ENCODE measurements around the gene FAM9C. TPM values are rescaled to one million over a fixed set of nuclear protein-coding genes. Genes with fewer than 3 reads are reported as not detected.

The FAM9C gene
- total and polyA plus RNA-seq, 2 donors (not counting 3 experiments of a cell fraction or from before 2014, with no cell fraction given): not detected

GRCh38 chrX:12993826-12994225 lies 50.6 kb downstream of the FAM9C start:
- no peaks in the 10 kb centered on the region for H3K9me3 ChIP-seq (replicated peaks; ENCODE audit: control insufficient read depth, insufficient read depth, low read length)
- H3K9ac ChIP-seq (replicated peaks; ENCODE audit: extremely low read depth, insufficient read depth, low read length): no peak overlapping the region
- CTCF ChIA-PET: no interaction called here
- no peak overlapping the region for H3K27ac ChIP-seq (ENCODE audit: insufficient read depth, low read depth, low read length)
- no peaks in the 10 kb centered on the region for H3K36me3 ChIP-seq (ENCODE audit: control insufficient read depth in 2 of 2, extremely low read depth in 1 of 2, insufficient read depth in 2 of 2, low read length in 2 of 2)
- FAIRE-seq (no peak), DNase-seq (ENCODE audit: low read depth, low spot score) (no peak)
- H3K9me1 ChIP-seq (replicated peaks; ENCODE audit: control insufficient read depth, extremely low read depth, insufficient read depth, low read length): no peaks in the 10 kb centered on the region
- POLR2A ChIA-PET: no interaction called here
- H3K79me2 ChIP-seq (ENCODE audit: control insufficient read depth, insufficient read depth, low read length): no peaks in the 10 kb centered on the region
- dilution Hi-C loops (cut with MboI; ENCODE audit: extremely low pct_ligation_motif_present, low sequenced_read_pairs): no loop called here
- no peaks in the 10 kb centered on the region for H4K20me1 ChIP-seq (replicated peaks; ENCODE audit: control insufficient read depth, extremely low read depth, insufficient read depth, low read length)
- intact Hi-C loops (cut with micrococcal nuclease): no loop called here
- peaks cover 5% of the 10 kb centered on the region for H3K4me1 ChIP-seq (ENCODE audit: control insufficient read depth, extremely low read depth, insufficient read depth, low read length)
- H3K4me3 ChIP-seq (replicated peaks in 1 of 3; ENCODE audit: insufficient read depth in 1 of 3, low read depth in 1 of 3, low read length in 3 of 3): no peak overlapping the region
- TF ChIP-seq FOS (IDR thresholded peaks at IDR 0.05; ENCODE audit: borderline replicate concordance, insufficient read depth, low read length) (no peak), EZH2 (IDR thresholded peaks at IDR 0.05; ENCODE audit: borderline replicate concordance, low read depth, low read length, severe bottlenecking) (no peak), POLR2A (IDR thresholded peaks at IDR 0.05; ENCODE audit: low read depth, low read length) (no peak)
- H2AFZ ChIP-seq (ENCODE audit: low read depth, low read length): no peak overlapping the region
- no peaks in the 10 kb centered on the region for H3K27me3 ChIP-seq (ENCODE audit: control insufficient read depth in 2 of 2, insufficient read depth in 2 of 2, low read length in 2 of 2)
- no peak overlapping the region for H3K4me2 ChIP-seq (ENCODE audit: insufficient read depth, low read length)
- BruUV-seq (replicated peaks): no TSS peak

- H3K36me3 ChIP-seq (ENCODE audit: control insufficient read depth in 2 of 2, extremely low read depth in 1 of 2, insufficient read depth in 2 of 2, low read length in 2 of 2): no peaks in the 10 kb centered on the region
- no peak overlapping the region for H3K27ac ChIP-seq (ENCODE audit: insufficient read depth, low read depth, low read length)
- intact Hi-C loops (cut with micrococcal nuclease): no loop called here
- no peaks in the 10 kb centered on the region for H3K27me3 ChIP-seq (ENCODE audit: control insufficient read depth in 2 of 2, insufficient read depth in 2 of 2, low read length in 2 of 2)
- POLR2A ChIA-PET: no interaction called here
- TF ChIP-seq EZH2 (IDR thresholded peaks at IDR 0.05; ENCODE audit: borderline replicate concordance, low read depth, low read length, severe bottlenecking): no peak
- no peak for TF ChIP-seq POLR2AphosphoS5 (IDR thresholded peaks at IDR 0.05; ENCODE audit: insufficient read depth, low read depth, low read length)
- TF ChIP-seq CTCF (IDR thresholded peaks at IDR 0.05; ENCODE audit: extremely low read depth in 1 of 2, insufficient read depth in 1 of 2, low read depth in 1 of 2, low read length in 2 of 2): no peak
- TF ChIP-seq FOS (IDR thresholded peaks at IDR 0.05; ENCODE audit: borderline replicate concordance, insufficient read depth, low read length): no peak
- TF ChIP-seq MYC (IDR thresholded peaks at IDR 0.05; ENCODE audit: low read depth, low read length): no peak
- no peak for TF ChIP-seq GATA2 (IDR thresholded peaks at IDR 0.05; ENCODE audit: insufficient read depth, insufficient read length, low read depth, low read length)
- no peak overlapping the region for H2AFZ ChIP-seq (ENCODE audit: low read depth, low read length)
- H3K9ac ChIP-seq (replicated peaks; ENCODE audit: extremely low read depth, insufficient read depth, low read length): no peak overlapping the region
- dilution Hi-C loops (cut with MboI; ENCODE audit: extremely low pct_ligation_motif_present, low sequenced_read_pairs): no loop called here
- no peaks in the 10 kb centered on the region for H3K79me2 ChIP-seq (ENCODE audit: control insufficient read depth, insufficient read depth, low read length)
- H3K4me3 ChIP-seq (replicated peaks in 1 of 3; ENCODE audit: insufficient read depth in 1 of 3, low read depth in 1 of 3, low read length in 3 of 3): no peak overlapping the region
- CTCF ChIA-PET: interaction anchor here (0.8 kb wide), 1 partner anchor 12 kb away, joined by 3 read pairs; no protein-coding TSS in a partner anchor
- no peaks in the 10 kb centered on the region for H3K9me3 ChIP-seq (replicated peaks; ENCODE audit: control insufficient read depth, insufficient read depth, low read length)
- peaks cover 7% of the 10 kb centered on the region for H3K4me1 ChIP-seq (ENCODE audit: control insufficient read depth, extremely low read depth, insufficient read depth, low read length)
- H3K4me2 ChIP-seq (ENCODE audit: insufficient read depth, low read length): no peak overlapping the region
- FAIRE-seq (no peak), DNase-seq (ENCODE audit: low read depth, low spot score) (no peak)
- BruUV-seq (replicated peaks): no TSS peak
- no peaks in the 10 kb centered on the region for H3K9me1 ChIP-seq (replicated peaks; ENCODE audit: control insufficient read depth, extremely low read depth, insufficient read depth, low read length)
- no peaks in the 10 kb centered on the region for H4K20me1 ChIP-seq (replicated peaks; ENCODE audit: control insufficient read depth, extremely low read depth, insufficient read depth, low read length)
These were observed 51.8 kb downstream of the FAM9C start for GRCh38 chrX:12992544-12993118.

Measured in endothelial cell of umbilical vein (primary cell).